Neural progenitor cell (in vitro differentiated cells): ENCODE measurements around the gene TUBB. TPM values are rescaled to one million over a fixed set of nuclear protein-coding genes. Genes with fewer than 3 reads are reported as not detected.

ENCODE experiments used
- DNase-seq: peaks from one replicate; pipeline ENCODE4 v3.0.0-alpha.2; 2016; ENCODE audit warnings: low spot score
- H2AFZ ChIP-seq: fragments of 200-600 bp; sonication (generic); replicated peaks from 2 replicates; pipeline ENCODE4 v1.6.1; 2016; ENCODE audit warnings: antibody characterized with exemption
- H3F3A ChIP-seq: fragments of 200-600 bp; sonication (generic); 2 replicates; pipeline ENCODE4 v1.6.1; 2016; ENCODE audit warnings: antibody characterized with exemption, low read depth
- H3K27ac ChIP-seq: fragments of 200-600 bp; sonication (generic); 2 replicates; pipeline ENCODE4 v1.5.1; 2016; ENCODE audit warnings: mild to moderate bottlenecking
- H3K27me3 ChIP-seq: fragments of 200-600 bp; sonication (generic); 2 replicates; pipeline ENCODE4 v1.6.1; 2016; ENCODE audit warnings: mild to moderate bottlenecking, moderate library complexity
- H3K36me3 ChIP-seq: fragments of 200-600 bp; sonication (generic); 2 replicates; pipeline ENCODE4 v1.5.1; 2016
- H3K4me1 ChIP-seq: fragments of 200-600 bp; sonication (generic); 2 replicates; pipeline ENCODE4 v1.6.1; 2016; ENCODE audit warnings: mixed run types
- H3K4me2 ChIP-seq: fragments of 200-600 bp; sonication (generic); 2 replicates; pipeline ENCODE4 v1.6.1; 2016
- H3K4me3 ChIP-seq: fragments of 200-600 bp; sonication (generic); 2 replicates; pipeline ENCODE4 v1.5.1; 2016
- H3K79me2 ChIP-seq: fragments of 200-600 bp; sonication (generic); 2 replicates; pipeline ENCODE4 v1.6.1; 2016; ENCODE audit warnings: low read depth
- H3K9ac ChIP-seq: fragments of 200-600 bp; sonication (generic); 2 replicates; pipeline ENCODE4 v1.6.1; 2016
- H3K9me3 ChIP-seq: fragments of 200-600 bp; sonication (generic); 2 replicates; pipeline ENCODE4 v1.5.1; 2016; ENCODE audit warnings: low read depth
- H4K20me1 ChIP-seq: fragments of 200-600 bp; sonication (generic); 2 replicates; pipeline ENCODE4 v1.6.1; 2016; ENCODE audit warnings: low read depth
- H3K27ac Mint-ChIP-seq: 3 replicates; pipeline ENCODE4 v1.8.0; 2021; ENCODE audit warnings: mixed read lengths
- H3K27me3 Mint-ChIP-seq: 2 replicates; pipeline ENCODE4 v1.8.0; 2022; ENCODE audit warnings: low read depth, mild to moderate bottlenecking, inconsistent platforms, moderate library complexity, mixed read lengths; ENCODE audit not compliant: insufficient read depth
- H3K36me3 Mint-ChIP-seq: 3 replicates; pipeline ENCODE4 v1.8.0; 2021; ENCODE audit warnings: mixed read lengths
- H3K4me1 Mint-ChIP-seq: 3 replicates; pipeline ENCODE4 v1.8.0; 2021; ENCODE audit warnings: mixed read lengths
- H3K4me3 Mint-ChIP-seq: 3 replicates; pipeline ENCODE4 v1.8.0; 2021; ENCODE audit warnings: mild to moderate bottlenecking, moderate library complexity, mixed read lengths
- H3K9me3 Mint-ChIP-seq: 3 replicates; pipeline ENCODE4 v1.8.0; 2020; ENCODE audit warnings: mixed read lengths
- CTCF ChIP-seq: fragments of 200-600 bp; sonication (generic); IDR thresholded peaks from 2 replicates; pipeline ENCODE4 v1.5.1; 2017; ENCODE audit warnings: antibody characterized with exemption, mild to moderate bottlenecking
- EZH2 ChIP-seq: fragments of 200-600 bp; sonication (generic); IDR thresholded peaks from 2 replicates; pipeline ENCODE4 v1.6.1; 2017; ENCODE audit warnings: antibody characterized with exemption, mild to moderate bottlenecking, moderate library complexity
- EZH2phosphoT487 ChIP-seq: fragments of 200-600 bp; sonication (generic); IDR thresholded peaks from 2 replicates; pipeline ENCODE4 v1.6.1; 2017; ENCODE audit warnings: antibody characterized with exemption
- total RNA-seq: library from RNA; depleted of rRNA; stranded (reverse); fragments of >200 nt; gene quantifications from 2 replicates; pipeline ENCODE4 v1.2.3, GENCODE V29; 2015; ENCODE audit warnings: low replicate concordance

TUBB gene
- total RNA-seq, 1 donor from 2014 or later, result 1,479 TPM

GRCh38 chr6:30712441-30712945 lies 7.7 kb upstream of the TUBB start:
- Mint-ChIP-seq H3K9me3 (no peaks in the 10 kb centered on the region), H3K27me3 (peaks cover 6% of the 10 kb centered on the region), H3K27ac (no peak overlapping the region), H3K4me1 (peaks cover 23% of the 10 kb centered on the region), H3K36me3 (peaks cover 64% of the 10 kb centered on the region), H3K4me3 (peak overlapping the region; percentile 41)
- H3F3A ChIP-seq, result peaks cover under 1% of the 10 kb centered on the region
- H3K36me3 ChIP-seq, result no peaks in the 10 kb centered on the region
- H3K4me1 ChIP-seq, result peaks cover 7% of the 10 kb centered on the region
- no peaks in the 10 kb centered on the region for H4K20me1 ChIP-seq
- H3K27ac ChIP-seq, result no peak overlapping the region
- H3K4me3 ChIP-seq, result no peak overlapping the region
- DNase-seq, result no peak
- H2AFZ ChIP-seq, result no peak overlapping the region
- H3K4me2 ChIP-seq, result no peak overlapping the region
- H3K27me3 ChIP-seq, result no peaks in the 10 kb centered on the region
- no peak overlapping the region for H3K9ac ChIP-seq
- peaks cover 29% of the 10 kb centered on the region for H3K79me2 ChIP-seq
- TF ChIP-seq CTCF, result no peak
- no peak for TF ChIP-seq EZH2
- TF ChIP-seq EZH2phosphoT487, result no peak
- no peaks in the 10 kb centered on the region for H3K9me3 ChIP-seq

- H3K79me2 ChIP-seq, result peaks cover 46% of the 10 kb centered on the region
- peaks cover 18% of the 10 kb centered on the region for H3F3A ChIP-seq
- no peaks in the 10 kb centered on the region for H3K27me3 ChIP-seq
- peaks cover 4% of the 10 kb centered on the region for H3K27me3 Mint-ChIP-seq
- H3K4me1 ChIP-seq, result peaks cover 7% of the 10 kb centered on the region
- no peak overlapping the region for H3K4me2 ChIP-seq
- H4K20me1 ChIP-seq, result no peaks in the 10 kb centered on the region
- H3K36me3 Mint-ChIP-seq, result peaks cover 55% of the 10 kb centered on the region
- no peak overlapping the region for H3K9ac ChIP-seq
- no peak overlapping the region for H3K4me3 Mint-ChIP-seq
- H3K27ac Mint-ChIP-seq, result no peak overlapping the region
- H3K9me3 Mint-ChIP-seq, result no peaks in the 10 kb centered on the region
- TF ChIP-seq EZH2 (no peak), CTCF (no peak), EZH2phosphoT487 (no peak)
- H3K27ac ChIP-seq, result no peak overlapping the region
- H3K36me3 ChIP-seq, result no peaks in the 10 kb centered on the region
- H2AFZ ChIP-seq, result no peak overlapping the region
- DNase-seq, result no peak
- H3K9me3 ChIP-seq, result no peaks in the 10 kb centered on the region
- no peak overlapping the region for H3K4me3 ChIP-seq
- H3K4me1 Mint-ChIP-seq, result peaks cover 35% of the 10 kb centered on the region
Observed at GRCh38 chr6:30714263-30714662, 5.9 kb upstream of the TUBB start.

GRCh38 chr6:30716879-30717128 lies 3.3 kb upstream of the TUBB start:
- peak overlapping the region; percentile 100 for H3K27ac Mint-ChIP-seq
- peaks cover 68% of the 10 kb centered on the region for H3K79me2 ChIP-seq
- H3K36me3 ChIP-seq, result no peaks in the 10 kb centered on the region
- H3K4me1 Mint-ChIP-seq, result peaks cover 41% of the 10 kb centered on the region
- peaks cover 10% of the 10 kb centered on the region for H3K27me3 Mint-ChIP-seq
- H3K27me3 ChIP-seq, result no peaks in the 10 kb centered on the region
- H3K4me1 ChIP-seq, result peaks cover 7% of the 10 kb centered on the region
- peaks cover 4% of the 10 kb centered on the region for H4K20me1 ChIP-seq
- H3K4me2 ChIP-seq, result peak overlapping the region; percentile 83
- peak overlapping the region; percentile 98 for H3K4me3 Mint-ChIP-seq
- peak overlapping the region; percentile 46 for H3K9ac ChIP-seq
- H3K36me3 Mint-ChIP-seq, result peaks cover 47% of the 10 kb centered on the region
- no peak for TF ChIP-seq CTCF
- TF ChIP-seq EZH2phosphoT487, result no peak
- TF ChIP-seq EZH2, result no peak
- no peak for DNase-seq
- H2AFZ ChIP-seq, result peak overlapping the region; percentile 66
- H3K27ac ChIP-seq, result peak overlapping the region; percentile 61
- H3K4me3 ChIP-seq, result peak overlapping the region; percentile 77
- peaks cover 2% of the 10 kb centered on the region for H3K9me3 Mint-ChIP-seq
- H3F3A ChIP-seq, result peaks cover 37% of the 10 kb centered on the region
- H3K9me3 ChIP-seq, result no peaks in the 10 kb centered on the region
